ENCODE measurements around the gene PCNX2.
A peak's percentile ranks its signal among the peaks of the same experiment; 100 is the strongest.

PCNX2 gene

GRCh38 chr1:233114860-233115259 lies 180.7 kb downstream of the PCNX2 start:
- Histone ChIP-seq H4K20me1 (ENCODE audit: insufficient read depth, low read length, poor library complexity, severe bottlenecking) (no peaks in the 10 kb centered on the region), H3K9me2 (replicated peaks; ENCODE audit: low read depth, low read length) (no peaks in the 10 kb centered on the region), H3K9me3 (ENCODE audit: insufficient read depth, low read depth, low read length) (no peaks in the 10 kb centered on the region), H3K9ac (ENCODE audit: low read depth, low read length, poor library complexity, severe bottlenecking) (peak overlapping the region; percentile 64), H3K79me2 (ENCODE audit: insufficient read depth, low read length) (no peaks in the 10 kb centered on the region), H2AFZ (ENCODE audit: low read length) (peak overlapping the region; percentile 30), H3K4me1 (ENCODE audit: insufficient read depth, low read length, poor library complexity, severe bottlenecking) (peaks cover 42% of the 10 kb centered on the region), H3K27me3 (ENCODE audit: insufficient read depth, low read length, poor library complexity, severe bottlenecking) (no peaks in the 10 kb centered on the region), H3K4me3 (ENCODE audit: low read length, poor library complexity, severe bottlenecking) (peak overlapping the region; percentile 66), H3F3A (ENCODE audit: low read depth) (peaks cover 9% of the 10 kb centered on the region; the same call in 1 of the 2 replicates), H3K4me2 (ENCODE audit: low read depth, low read length, poor library complexity, severe bottlenecking) (peak overlapping the region; percentile 73), H3K36me3 (ENCODE audit: insufficient read depth, low read length) (no peaks in the 10 kb centered on the region)
- no peak for TF ChIP-seq CTCF (conservative IDR thresholded peaks at IDR 0.05; ENCODE audit: low read length)
- no peak for TF ChIP-seq EZH2phosphoT487 (IDR thresholded peaks at IDR 0.05; ENCODE audit: borderline replicate concordance)

GRCh38 chr1:233114159-233114558 lies 181.4 kb downstream of the PCNX2 start:
- Histone ChIP-seq H3K36me3 (ENCODE audit: insufficient read depth, low read length) (no peaks in the 10 kb centered on the region), H3K9me2 (replicated peaks; ENCODE audit: low read depth, low read length) (no peaks in the 10 kb centered on the region), H2AFZ (ENCODE audit: low read length) (no peak overlapping the region), H4K20me1 (ENCODE audit: insufficient read depth, low read length, poor library complexity, severe bottlenecking) (no peaks in the 10 kb centered on the region), H3K4me1 (ENCODE audit: insufficient read depth, low read length, poor library complexity, severe bottlenecking) (peaks cover 42% of the 10 kb centered on the region), H3K9me3 (ENCODE audit: insufficient read depth, low read depth, low read length) (no peaks in the 10 kb centered on the region), H3K9ac (ENCODE audit: low read depth, low read length, poor library complexity, severe bottlenecking) (peak overlapping the region; percentile 64), H3K4me3 (ENCODE audit: low read length, poor library complexity, severe bottlenecking) (peak overlapping the region; percentile 66), H3F3A (ENCODE audit: low read depth) (peaks cover 9% of the 10 kb centered on the region; the same call in 1 of the 2 replicates), H3K4me2 (ENCODE audit: low read depth, low read length, poor library complexity, severe bottlenecking) (peak overlapping the region; percentile 73), H3K27me3 (ENCODE audit: insufficient read depth, low read length, poor library complexity, severe bottlenecking) (no peaks in the 10 kb centered on the region), H3K79me2 (ENCODE audit: insufficient read depth, low read length) (no peaks in the 10 kb centered on the region)
- TF ChIP-seq EZH2phosphoT487 (IDR thresholded peaks at IDR 0.05; ENCODE audit: borderline replicate concordance), result no peak
- no peak for TF ChIP-seq CTCF (conservative IDR thresholded peaks at IDR 0.05; ENCODE audit: low read length)

- Histone ChIP-seq H2AFZ (ENCODE audit: low read length) (peak overlapping the region; percentile 61), H3K9me2 (replicated peaks; ENCODE audit: low read depth, low read length) (no peaks in the 10 kb centered on the region), H3K9me3 (ENCODE audit: insufficient read depth, low read depth, low read length) (no peaks in the 10 kb centered on the region), H3K36me3 (ENCODE audit: insufficient read depth, low read length) (peaks cover under 1% of the 10 kb centered on the region; the same call in 1 of the 2 replicates), H3K4me1 (ENCODE audit: insufficient read depth, low read length, poor library complexity, severe bottlenecking) (peaks cover 42% of the 10 kb centered on the region), H3K9ac (ENCODE audit: low read depth, low read length, poor library complexity, severe bottlenecking) (peak overlapping the region; percentile 64), H3K79me2 (ENCODE audit: insufficient read depth, low read length) (no peaks in the 10 kb centered on the region), H3F3A (ENCODE audit: low read depth) (peaks cover 9% of the 10 kb centered on the region; the same call in 1 of the 2 replicates), H3K4me3 (ENCODE audit: low read length, poor library complexity, severe bottlenecking) (peak overlapping the region; percentile 33), H4K20me1 (ENCODE audit: insufficient read depth, low read length, poor library complexity, severe bottlenecking) (no peaks in the 10 kb centered on the region), H3K27me3 (ENCODE audit: insufficient read depth, low read length, poor library complexity, severe bottlenecking) (no peaks in the 10 kb centered on the region), H3K4me2 (ENCODE audit: low read depth, low read length, poor library complexity, severe bottlenecking) (peak overlapping the region; percentile 73)
- TF ChIP-seq EZH2phosphoT487 (IDR thresholded peaks at IDR 0.05; ENCODE audit: borderline replicate concordance) (no peak), CTCF (conservative IDR thresholded peaks at IDR 0.05; ENCODE audit: low read length) (no peak)
Observed at GRCh38 chr1:233113009-233113879, 182.3 kb downstream of the PCNX2 start.

Data from Loucy (cell line).